K562 treated with DMSO at 1 percent for 24 hours (cell line): ENCODE results near the gene GADD45GIP1. TPM values are rescaled to one million over a fixed set of nuclear protein-coding genes. Genes with fewer than 3 reads are reported as not detected.

Source experiments
- total RNA-seq: library from RNA; unstranded; fragments of 300-600 nt; gene quantifications from 2 replicates; pipeline ENCODE4 v1.2.3, GENCODE V29; 2022; ENCODE audit warnings: low read depth; ENCODE audit not compliant: insufficient read depth

The GADD45GIP1 gene
- total RNA-seq = 44.0 and 48.0 TPM in 2 replicates

GRCh38 chr19:12956446-12957388, at the start of gene GADD45GIP1:
Gene GADD45GIP1, minus strand, starts transcription at chr19:12957223. Its CDS starts 11 bp downstream, at chr19:12957212.

GRCh38 chr19:12994701-12995595, 37.9 kb upstream of the GADD45GIP1 start, which contains the start of gene NFIX:
Gene NFIX, plus strand, starts transcription at chr19:12995475. Its CDS starts 363 bp downstream, at chr19:12995838.

GRCh38 chr19:12969292-12969988, 12.4 kb upstream of the GADD45GIP1 start, which contains the start of gene DAND5:
Gene DAND5, plus strand, starts transcription at chr19:12969576. Its CDS starts 85 bp downstream, at chr19:12969661.

GRCh38 chr19:12945479-12946091, 11.4 kb downstream of the GADD45GIP1 start, which contains the start of gene RAD23A:
Gene RAD23A, plus strand, starts transcription at chr19:12945862. Its CDS starts 87 bp downstream, at chr19:12945949.

GRCh38 chr19:12937927-12938778, 18.9 kb downstream of the GADD45GIP1 start, which contains the start of gene CALR:
Gene CALR, plus strand, starts transcription at chr19:12938609. Its CDS starts 71 bp downstream, at chr19:12938680.

GRCh38 chr19:12933287-12934072, 23.5 kb downstream of the GADD45GIP1 start, which contains the start of gene FARSA:
Gene FARSA, minus strand, starts transcription at chr19:12933711. Its CDS starts 15 bp downstream, at chr19:12933696.

Other genes with a start within 250 kb of the GADD45GIP1 start
- gene TNPO2, start 233.3 kb downstream of the GADD45GIP1 start, total RNA-seq = 32.6 and 33.0 TPM in 2 replicates
- 485 and 496 TPM in 2 replicates for gene TRIR, start 222.5 kb downstream of the GADD45GIP1 start, total RNA-seq
- gene GET3, start 219.7 kb downstream of the GADD45GIP1 start, total RNA-seq = 92.4 and 109 TPM in 2 replicates
- gene BEST2, start 205.4 kb downstream of the GADD45GIP1 start, total RNA-seq = not detected in 2 replicates
- 23.8 and 27.0 TPM in 2 replicates for gene HOOK2, start 181.7 kb downstream of the GADD45GIP1 start, total RNA-seq
- 130 and 136 TPM in 2 replicates for gene JUNB, start 165.7 kb downstream of the GADD45GIP1 start, total RNA-seq
- 388 and 416 TPM in 2 replicates for gene PRDX2, start 155.4 kb downstream of the GADD45GIP1 start, total RNA-seq
- 0.85 TPM in 1 of 2 replicates, not detected in the other for gene THSD8, start 155.2 kb downstream of the GADD45GIP1 start, total RNA-seq
- 86.0 and 110 TPM in 2 replicates for gene RNASEH2A, start 150.6 kb downstream of the GADD45GIP1 start, total RNA-seq
- 2.0 and 3.5 TPM in 2 replicates for gene RTBDN, start 122.6 kb downstream of the GADD45GIP1 start, total RNA-seq
- 7.8 and 9.5 TPM in 2 replicates for gene MAST1, start 118.7 kb downstream of the GADD45GIP1 start, total RNA-seq
- gene DNASE2, start 75.8 kb downstream of the GADD45GIP1 start, total RNA-seq = 157 TPM in 2 replicates
- gene KLF1, start 70.0 kb downstream of the GADD45GIP1 start, total RNA-seq = 33.8 and 46.8 TPM in 2 replicates
- gene GCDH, start 66.1 kb downstream of the GADD45GIP1 start, total RNA-seq = 17.5 and 23.0 TPM in 2 replicates
- 2.3 and 5.5 TPM in 2 replicates for gene SYCE2, start 37.9 kb downstream of the GADD45GIP1 start, total RNA-seq
- 148 and 157 TPM in 2 replicates for gene FARSA, start 23.5 kb downstream of the GADD45GIP1 start, total RNA-seq
- gene CALR, start 18.6 kb downstream of the GADD45GIP1 start, total RNA-seq = 582 and 601 TPM in 2 replicates
- gene RAD23A, start 11.4 kb downstream of the GADD45GIP1 start, total RNA-seq = 158 and 166 TPM in 2 replicates
- 0.14 TPM in 1 of 2 replicates, not detected in the other for gene DAND5, start 12.4 kb upstream of the GADD45GIP1 start, total RNA-seq
- gene NFIX, start 38.3 kb upstream of the GADD45GIP1 start, total RNA-seq = 10.2 and 12.0 TPM in 2 replicates
- 418 and 505 TPM in 2 replicates for gene LYL1, start 145.6 kb upstream of the GADD45GIP1 start, total RNA-seq
- gene TRMT1, start 159.5 kb upstream of the GADD45GIP1 start, total RNA-seq = 34.6 and 35.4 TPM in 2 replicates
- gene NACC1, start 161.0 kb upstream of the GADD45GIP1 start, total RNA-seq = 59.9 and 65.7 TPM in 2 replicates
- 109 and 110 TPM in 2 replicates for gene STX10, start 193.2 kb upstream of the GADD45GIP1 start, total RNA-seq
- gene IER2, start 193.2 kb upstream of the GADD45GIP1 start, total RNA-seq = 248 and 282 TPM in 2 replicates